ENCODE measurements around the gene MPRIP.

DNA sequence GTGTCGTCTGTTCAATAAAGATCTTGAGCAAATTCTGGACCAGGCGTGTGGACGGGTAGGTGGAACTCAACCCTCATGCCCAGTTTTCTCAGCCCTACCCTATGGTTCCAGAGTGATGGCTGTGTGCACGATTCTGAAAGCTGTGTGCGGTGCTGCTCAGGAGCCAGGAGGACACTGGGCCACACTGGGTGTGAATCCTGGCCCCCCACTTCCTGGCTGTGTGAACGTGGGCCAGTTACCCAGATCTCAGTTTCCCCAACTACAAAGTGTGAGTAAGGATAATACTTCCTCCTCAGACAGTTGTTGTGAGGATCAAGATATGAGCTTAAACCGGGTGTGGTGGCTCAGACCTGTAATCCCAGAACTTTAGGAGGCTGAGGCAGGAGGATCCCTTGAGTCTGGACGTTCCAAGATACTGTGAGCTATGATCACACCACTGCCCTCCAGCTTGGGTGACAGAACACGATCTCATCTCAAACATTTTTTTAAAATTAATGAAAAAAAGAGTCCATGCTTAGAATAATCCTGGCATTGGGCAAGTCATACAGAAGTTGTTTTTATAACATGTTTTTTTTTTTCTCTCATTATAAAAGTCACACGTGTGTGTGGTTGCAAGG is 14.7 kb upstream of the MPRIP start:
- TF ChIP-seq, protein P1, sequence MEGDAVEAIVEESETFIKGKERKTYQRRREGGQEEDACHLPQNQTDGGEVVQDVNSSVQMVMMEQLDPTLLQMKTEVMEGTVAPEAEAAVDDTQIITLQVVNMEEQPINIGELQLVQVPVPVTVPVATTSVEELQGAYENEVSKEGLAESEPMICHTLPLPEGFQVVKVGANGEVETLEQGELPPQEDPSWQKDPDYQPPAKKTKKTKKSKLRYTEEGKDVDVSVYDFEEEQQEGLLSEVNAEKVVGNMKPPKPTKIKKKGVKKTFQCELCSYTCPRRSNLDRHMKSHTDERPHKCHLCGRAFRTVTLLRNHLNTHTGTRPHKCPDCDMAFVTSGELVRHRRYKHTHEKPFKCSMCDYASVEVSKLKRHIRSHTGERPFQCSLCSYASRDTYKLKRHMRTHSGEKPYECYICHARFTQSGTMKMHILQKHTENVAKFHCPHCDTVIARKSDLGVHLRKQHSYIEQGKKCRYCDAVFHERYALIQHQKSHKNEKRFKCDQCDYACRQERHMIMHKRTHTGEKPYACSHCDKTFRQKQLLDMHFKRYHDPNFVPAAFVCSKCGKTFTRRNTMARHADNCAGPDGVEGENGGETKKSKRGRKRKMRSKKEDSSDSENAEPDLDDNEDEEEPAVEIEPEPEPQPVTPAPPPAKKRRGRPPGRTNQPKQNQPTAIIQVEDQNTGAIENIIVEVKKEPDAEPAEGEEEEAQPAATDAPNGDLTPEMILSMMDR (IDR thresholded peaks at IDR 0.05), result no peak
- TF ChIP-seq POLR2A (IDR thresholded peaks at IDR 0.05), result no peak

All from body of pancreas (tissue), 4 donors.